LNCaP clone FGC (cell line): ENCODE results near the gene NME7.
A peak's percentile ranks its signal among the peaks of the same experiment; 100 is the strongest.

Source experiments
- DNase-seq: peaks from one replicate; pipeline ENCODE4 v3.0.0-alpha.2; 2011; ENCODE audit warnings: low read depth
- H3K4me3 ChIP-seq: 2 replicates; pipeline ENCODE4 v1.5.1; 2011; ENCODE audit warnings: mild to moderate bottlenecking, low read depth, low read length, control low read depth
- CTCF ChIP-seq: IDR thresholded peaks from 2 replicates; pipeline ENCODE4 v1.5.1; 2012; ENCODE audit warnings: mild to moderate bottlenecking; ENCODE audit not compliant: control insufficient read depth, insufficient read depth; ENCODE audit errors: extremely low read depth

The NME7 gene

GRCh38 chr1:169383449-169383848 is 15.9 kb upstream of the NME7 start:
- no peak for TF ChIP-seq CTCF
- no peak overlapping the region for H3K4me3 ChIP-seq
- DNase-seq, result no peak

- no peak for TF ChIP-seq CTCF
- no peak for DNase-seq
These were observed 13.6 kb upstream of the NME7 start for GRCh38 chr1:169381162-169381561.

GRCh38 chr1:169371404-169371803 is 3.8 kb upstream of the NME7 start:
- no peak overlapping the region for H3K4me3 ChIP-seq

More at GRCh38 chr1:169381162-169381561, 13.6 kb upstream of the NME7 start:
- no peak overlapping the region for H3K4me3 ChIP-seq

GRCh38 chr1:169368406-169368769 is 791 bp upstream of the NME7 start:
- DNase-seq, result peak; percentile 3
- no peak for TF ChIP-seq CTCF
- peak overlapping the region; percentile 77 for H3K4me3 ChIP-seq

More at GRCh38 chr1:169371404-169371803, 3.8 kb upstream of the NME7 start:
- DNase-seq, result no peak
- no peak for TF ChIP-seq CTCF

GRCh38 chr1:169367096-169367685 is 406 bp downstream of the NME7 start:
- H3K4me3 ChIP-seq, result peak overlapping the region; percentile 77
- no peak for TF ChIP-seq CTCF
- no peak for DNase-seq

GRCh38 chr1:169364948-169365347 is 2.6 kb downstream of the NME7 start:
- no peak overlapping the region for H3K4me3 ChIP-seq
- TF ChIP-seq CTCF, result no peak
- DNase-seq, result no peak
